Gastroesophageal sphincter (tissue), 4 donors: ENCODE data around the gene SEC24A. TPM values are rescaled to one million over a fixed set of nuclear protein-coding genes. Genes with fewer than 3 reads are reported as not detected.

Experiments
- ATAC-seq: fragments of 150-250 bp; one replicate; pipeline ENCODE4 v1.9.1; 2016; ENCODE audit warnings: mild to moderate bottlenecking, moderate library complexity
- H3K27ac ChIP-seq, 4 donors: fragments of 200-600 bp; sonication (generic) in 3 of 4; 1 replicate in 3 of 4; 2 replicates in 1 of 4; pipeline ENCODE4 v1.5.1; 2016 to 2019
- H3K27me3 ChIP-seq: fragments of 200-600 bp; sonication (generic); one replicate; pipeline ENCODE4 v1.5.1; 2019
- H3K36me3 ChIP-seq, 2 donors: fragments of 200-600 bp; sonication (generic); one replicate each; pipeline ENCODE4 v1.5.1; 2019; ENCODE audit warnings: control low read depth in 1 of 2
- H3K4me1 ChIP-seq, 3 donors: fragments of 200-600 bp; sonication (generic); 1 replicate in 2 of 3; 2 replicates in 1 of 3; pipeline ENCODE4 v1.5.1; 2016 to 2019; ENCODE audit warnings: control low read depth in 2 of 3
- H3K4me3 ChIP-seq, 2 donors: fragments of 200-600 bp; sonication (generic); one replicate each; pipeline ENCODE4 v1.5.1; 2019; ENCODE audit warnings: mild to moderate bottlenecking in 1 of 2, moderate library complexity in 1 of 2
- H3K9me3 ChIP-seq, 3 donors: fragments of 200-600 bp; sonication (generic); one replicate each; pipeline ENCODE4 v1.5.1; 2017 to 2019; ENCODE audit warnings: control low read depth in 2 of 3
- CTCF ChIP-seq, 4 experiments: fragments of 200-600 bp in 2 of 4; fragments of 450-650 bp in 2 of 4; sonication (generic) in 1 of 4; IDR thresholded peaks; one replicate each; pipeline ENCODE4 v1.5.1; 2017 to 2019; ENCODE audit warnings: antibody characterized with exemption in 4 of 4, mild to moderate bottlenecking in 2 of 4, moderate library complexity in 2 of 4
- EP300 ChIP-seq: sonication (generic); formaldehyde crosslinking; IDR thresholded peaks from one replicate; pipeline ENCODE4 v1.6.1; 2017; ENCODE audit warnings: antibody characterized with exemption, mild to moderate bottlenecking
- POLR2A ChIP-seq, 2 donors: fragments of 450-650 bp; IDR thresholded peaks; one replicate each; pipeline ENCODE4 v1.6.1; 2017; ENCODE audit warnings: antibody characterized with exemption in 2 of 2, mild to moderate bottlenecking in 2 of 2, moderate library complexity in 1 of 2
- POLR2AphosphoS5 ChIP-seq: sonication (generic); formaldehyde crosslinking; IDR thresholded peaks from one replicate; pipeline ENCODE4 v1.6.1; 2017; ENCODE audit warnings: antibody characterized with exemption
- WGBS, 2 donors: methylation state at CpG; one replicate each; pipeline ENCODE4 v1.1.5; 2018; ENCODE audit warnings: low coverage in 1 of 2; 5-methylcytosine and 5-hydroxymethylcytosine counted together
- small RNA-seq, 4 donors: library from RNA; depleted of rRNA; stranded (forward); fragments of <200 nt; gene quantifications; one replicate each; pipeline ENCODE3, GENCODE V24; 2016
- total RNA-seq, 4 donors: library from RNA; depleted of rRNA; stranded (reverse); fragments of >200 nt; gene quantifications; one replicate each; pipeline ENCODE4 v1.1.0, GENCODE V29; 2016

Gene SEC24A
- total RNA-seq, 4 donors from 2014 or later: 13.0 to 18.3 (median 14.7) TPM

GRCh38 chr5:134769206-134769605 is 120.6 kb downstream of the SEC24A start:
- Histone ChIP-seq H3K9me3 (no peaks in the 10 kb centered on the region), H3K36me3 (peaks cover 5 to 100% of the 10 kb centered on the region in 2 donors), H3K27me3 (no peaks in the 10 kb centered on the region), H3K27ac (no peak overlapping the region), H3K4me1 (no peaks in the 10 kb centered on the region), H3K4me3 (no peak overlapping the region)
- no peak for ATAC-seq
- no peak for TF ChIP-seq CTCF (IDR thresholded peaks at IDR 0.05)
- no peak for TF ChIP-seq POLR2A (IDR thresholded peaks at IDR 0.05)
- TF ChIP-seq EP300: no peak
- 74% methylated on average over 4 of the region's 4 CpGs; no CpG with 5 or more reads in 1 of the 2 donors for WGBS, 2 donors

- Histone ChIP-seq H3K4me3 (no peak overlapping the region), H3K27ac (no peak overlapping the region), H3K9me3 (no peaks in the 10 kb centered on the region), H3K27me3 (no peaks in the 10 kb centered on the region), H3K4me1 (no peaks in the 10 kb centered on the region), H3K36me3 (peaks cover 5 to 100% of the 10 kb centered on the region in 2 donors)
- ATAC-seq: no peak
- no peak for TF ChIP-seq CTCF (IDR thresholded peaks at IDR 0.05)
- no peak for TF ChIP-seq EP300
- 95 to 100% methylated on average over 1 to 8 of the region's 10 CpGs for WGBS, 2 donors
Measured at GRCh38 chr5:134772461-134773125, 124.0 kb downstream of the SEC24A start.

- 93 to 95% methylated on average over 2 of the region's 2 CpGs for WGBS, 2 donors
- no peaks in the 10 kb centered on the region for H3K4me1 ChIP-seq
- no peak for TF ChIP-seq EP300
- no peak for TF ChIP-seq CTCF (IDR thresholded peaks at IDR 0.05)
- no peak for TF ChIP-seq POLR2AphosphoS5
- TF ChIP-seq POLR2A (IDR thresholded peaks at IDR 0.05): no peak
- no peaks in the 10 kb centered on the region for H3K27me3 ChIP-seq
- no peak overlapping the region for H3K27ac ChIP-seq
- peaks cover 0 to 95% of the 10 kb centered on the region in 2 donors for H3K36me3 ChIP-seq
- no peaks in the 10 kb centered on the region for H3K9me3 ChIP-seq
- H3K4me3 ChIP-seq: no peak overlapping the region
- no peak for ATAC-seq
Measured at GRCh38 chr5:134777366-134777765, 128.8 kb downstream of the SEC24A start.

Small RNA genes within 50 kb of the gene (small RNA-seq; reads per million reads assigned to genes)
- 0 reads per million in 4 donors for gene RNU6-1164P
- gene RNU6-1311P: 0 reads per million in 4 donors
- gene RNU6-757P: 0 reads per million in 4 donors

Other genes with a start within 250 kb of the SEC24A start
- 10 to 100 TPM; 15.1 to 25.7 (median 21.0) TPM for gene CDKN2AIPNL, start 236.9 kb upstream of the SEC24A start, total RNA-seq
- 100 to 1,000 TPM in 2 of 4 donors, 10 to 100 TPM in 2; 46.0 to 113 (median 89.2) TPM for gene JADE2, start 123.1 kb upstream of the SEC24A start, total RNA-seq
- 10 to 100 TPM; 40.1 to 45.0 (median 41.8) TPM for gene SAR1B, start 16.0 kb upstream of the SEC24A start, total RNA-seq
- 10 to 100 TPM; 35.7 to 47.3 (median 43.5) TPM for gene CAMLG, start 89.8 kb downstream of the SEC24A start, total RNA-seq
- gene DDX46, start 110.0 kb downstream of the SEC24A start, total RNA-seq: 10 to 100 TPM; 30.4 to 53.5 (median 40.2) TPM
- 10 to 100 TPM; 47.3 to 92.3 (median 70.7) TPM for gene C5orf24, start 197.2 kb downstream of the SEC24A start, total RNA-seq
- 100 to 1,000 TPM in 1 of 4 donors, 10 to 100 TPM in 3; 68.5 to 119 (median 82.6) TPM for gene TXNDC15, start 225.6 kb downstream of the SEC24A start, total RNA-seq